ENCODE measurements around the gene GRB7. TPM values are rescaled to one million over a fixed set of nuclear protein-coding genes. Genes with fewer than 3 reads are reported as not detected.

Gene GRB7
- total RNA-seq, 1 donor from 2014 or later = 44.6 TPM

DNA sequence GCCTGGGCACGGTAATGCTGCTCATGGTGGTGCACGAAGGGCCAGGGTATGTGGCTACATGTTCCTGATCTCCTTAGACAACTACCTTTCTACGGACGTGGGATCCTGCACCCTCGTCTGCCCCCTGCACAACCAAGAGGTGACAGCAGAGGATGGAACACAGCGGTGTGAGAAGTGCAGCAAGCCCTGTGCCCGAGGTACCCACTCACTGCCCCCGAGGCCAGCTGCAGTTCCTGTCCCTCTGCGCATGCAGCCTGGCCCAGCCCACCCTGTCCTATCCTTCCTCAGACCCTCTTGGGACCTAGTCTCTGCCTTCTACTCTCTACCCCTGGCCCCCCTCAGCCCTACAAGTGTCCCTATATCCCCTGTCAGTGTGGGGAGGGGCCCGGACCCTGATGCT is 25.9 kb upstream of the GRB7 start:
- TF ChIP-seq CTCF (IDR thresholded peaks at IDR 0.05; ENCODE audit: unreplicated experiment) = no peak
- Mint-ChIP-seq H3K27me3 (ENCODE audit: low read depth) (no peaks in the 10 kb centered on the region), H3K9me3 (no peaks in the 10 kb centered on the region), H3K36me3 (peaks cover 24% of the 10 kb centered on the region), H3K27ac (no peak overlapping the region), H3K4me3 (no peak overlapping the region), H3K4me1 (no peaks in the 10 kb centered on the region)
- DNase-seq (ENCODE audit: low spot score in 2 of 2, unreplicated experiment in 2 of 2) = no peak

- peaks cover 20% of the 10 kb centered on the region for H3K36me3 Mint-ChIP-seq
- no peaks in the 10 kb centered on the region for H3K4me1 Mint-ChIP-seq
- no peaks in the 10 kb centered on the region for H3K9me3 Mint-ChIP-seq
- H3K4me3 Mint-ChIP-seq = no peak overlapping the region
- DNase-seq (ENCODE audit: low spot score in 2 of 2, unreplicated experiment in 2 of 2) = no peak
- no peak for TF ChIP-seq CTCF (IDR thresholded peaks at IDR 0.05; ENCODE audit: unreplicated experiment)
- H3K27ac Mint-ChIP-seq = no peak overlapping the region
- no peaks in the 10 kb centered on the region for H3K27me3 Mint-ChIP-seq (ENCODE audit: low read depth)
These were observed 23.5 kb upstream of the GRB7 start for GRCh38 chr17:39714234-39714633.

DNA sequence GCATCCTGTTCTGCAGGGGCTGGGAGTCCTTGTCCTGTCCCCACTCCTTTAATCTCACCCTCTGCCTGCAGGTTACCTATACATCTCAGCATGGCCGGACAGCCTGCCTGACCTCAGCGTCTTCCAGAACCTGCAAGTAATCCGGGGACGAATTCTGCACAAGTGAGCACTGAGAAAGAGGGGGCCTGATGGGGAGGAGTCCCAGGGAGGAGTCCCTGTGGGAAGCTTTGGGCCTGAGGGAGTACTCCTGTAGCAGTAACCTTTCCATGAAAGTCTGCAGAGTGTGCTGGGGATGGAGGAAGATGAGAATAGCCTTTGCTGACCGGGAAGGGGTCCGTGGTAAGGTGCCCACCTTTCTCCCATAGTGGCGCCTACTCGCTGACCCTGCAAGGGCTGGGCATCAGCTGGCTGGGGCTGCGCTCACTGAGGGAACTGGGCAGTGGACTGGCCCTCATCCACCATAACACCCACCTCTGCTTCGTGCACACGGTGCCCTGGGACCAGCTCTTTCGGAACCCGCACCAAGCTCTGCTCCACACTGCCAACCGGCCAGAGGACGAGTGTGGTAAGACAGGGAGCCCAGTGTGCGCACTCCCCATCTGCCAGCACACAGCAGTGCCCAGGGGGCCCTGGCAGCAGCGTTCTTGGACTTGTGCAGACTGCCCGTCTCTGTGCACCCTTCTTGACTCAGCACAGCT is 22.2 kb upstream of the GRB7 start:
- no peak for TF ChIP-seq CTCF (IDR thresholded peaks at IDR 0.05; ENCODE audit: unreplicated experiment)
- DNase-seq (ENCODE audit: low spot score in 2 of 2, unreplicated experiment in 2 of 2) = no peak
- H3K4me1 Mint-ChIP-seq = no peaks in the 10 kb centered on the region
- H3K27ac Mint-ChIP-seq = no peak overlapping the region
- no peaks in the 10 kb centered on the region for H3K9me3 Mint-ChIP-seq
- H3K4me3 Mint-ChIP-seq = no peak overlapping the region
- H3K27me3 Mint-ChIP-seq (ENCODE audit: low read depth) = no peaks in the 10 kb centered on the region
- peaks cover 22% of the 10 kb centered on the region for H3K36me3 Mint-ChIP-seq

- no peaks in the 10 kb centered on the region for H3K9me3 Mint-ChIP-seq
- TF ChIP-seq CTCF (IDR thresholded peaks at IDR 0.05; ENCODE audit: unreplicated experiment) = no peak
- H3K4me3 Mint-ChIP-seq = no peak overlapping the region
- DNase-seq (ENCODE audit: low spot score in 2 of 2, unreplicated experiment in 2 of 2) = no peak
- peaks cover 22% of the 10 kb centered on the region for H3K36me3 Mint-ChIP-seq
- no peak overlapping the region for H3K27ac Mint-ChIP-seq
- H3K27me3 Mint-ChIP-seq (ENCODE audit: low read depth) = no peaks in the 10 kb centered on the region
- no peaks in the 10 kb centered on the region for H3K4me1 Mint-ChIP-seq
These were observed 21.5 kb upstream of the GRB7 start for GRCh38 chr17:39716073-39716818.

GRCh38 chr17:39716879-39717536 is 20.7 kb upstream of the GRB7 start:
- no peak overlapping the region for H3K27ac Mint-ChIP-seq
- H3K27me3 Mint-ChIP-seq (ENCODE audit: low read depth) = no peaks in the 10 kb centered on the region
- no peaks in the 10 kb centered on the region for H3K4me1 Mint-ChIP-seq

More at GRCh38 chr17:39716879-39717536, 20.7 kb upstream of the GRB7 start:
- DNase-seq (ENCODE audit: low spot score in 2 of 2, unreplicated experiment in 2 of 2) = no peak
- Mint-ChIP-seq H3K36me3 (peaks cover 25% of the 10 kb centered on the region), H3K4me3 (no peak overlapping the region), H3K9me3 (no peaks in the 10 kb centered on the region)
- TF ChIP-seq CTCF (IDR thresholded peaks at IDR 0.05; ENCODE audit: unreplicated experiment) = no peak
